ENCODE data around the gene GLOD4.
"Not testable (repeated sequence)": the region's sequence is repeated elsewhere in the genome, so short reads cannot be mapped to it uniquely, and the experiment has no call there.

GLOD4 gene

GRCh38 chr17:781805-782731 is at the start of gene GLOD4, which contains the start of gene MRM3:
Gene GLOD4 (minus strand): TSS chr17:782280. CDS start chr17:782255, 25 bp downstream.
Gene MRM3 (plus strand): TSS chr17:782353. CDS start chr17:782379, 26 bp downstream.
- no peak for TF ChIP-seq CTCF (IDR thresholded peaks at IDR 0.05; ENCODE audit: control insufficient read depth, extremely low read depth, insufficient read depth)
- peak within 1 kb of the TSS; percentile 70 for H3K4me3 ChIP-seq (ENCODE audit: low read depth, low read length)
- DNase-seq (ENCODE audit: low read depth): peak; percentile 52

- DNase-seq (ENCODE audit: low read depth): no peak
Measured at GRCh38 chr17:830950-831349, 48.9 kb upstream of the GLOD4 start.

GRCh38 chr17:830381-830780 is 48.3 kb upstream of the GLOD4 start:
- H3K4me3 ChIP-seq (ENCODE audit: low read depth, low read length): no peak overlapping the region
- TF ChIP-seq CTCF (IDR thresholded peaks at IDR 0.05; ENCODE audit: control insufficient read depth, extremely low read depth, insufficient read depth): no peak
- no peak for DNase-seq (ENCODE audit: low read depth)

More at GRCh38 chr17:830950-831349, 48.9 kb upstream of the GLOD4 start:
- H3K4me3 ChIP-seq (ENCODE audit: low read depth, low read length): no peak overlapping the region
- no peak for TF ChIP-seq CTCF (IDR thresholded peaks at IDR 0.05; ENCODE audit: control insufficient read depth, extremely low read depth, insufficient read depth)

GRCh38 chr17:829614-830013 is 47.5 kb upstream of the GLOD4 start:
- not testable (repeated sequence) for DNase-seq (ENCODE audit: low read depth); H3K4me3 ChIP-seq (ENCODE audit: low read depth, low read length)

- TF ChIP-seq CTCF (IDR thresholded peaks at IDR 0.05; ENCODE audit: control insufficient read depth, extremely low read depth, insufficient read depth): no peak
- DNase-seq (ENCODE audit: low read depth): no peak
Measured at GRCh38 chr17:828761-829160, 46.7 kb upstream of the GLOD4 start.

GRCh38 chr17:826778-827177 is 44.7 kb upstream of the GLOD4 start:
- TF ChIP-seq CTCF (IDR thresholded peaks at IDR 0.05; ENCODE audit: control insufficient read depth, extremely low read depth, insufficient read depth): no peak
- no peak overlapping the region for H3K4me3 ChIP-seq (ENCODE audit: low read depth, low read length)
- DNase-seq (ENCODE audit: low read depth): no peak

More at GRCh38 chr17:828761-829160, 46.7 kb upstream of the GLOD4 start:
- no peak overlapping the region for H3K4me3 ChIP-seq (ENCODE audit: low read depth, low read length)

- H3K4me3 ChIP-seq (ENCODE audit: low read depth, low read length): no peak overlapping the region
- DNase-seq (ENCODE audit: low read depth): no peak
- no peak for TF ChIP-seq CTCF (IDR thresholded peaks at IDR 0.05; ENCODE audit: control insufficient read depth, extremely low read depth, insufficient read depth)
Measured at GRCh38 chr17:825216-825615, 43.1 kb upstream of the GLOD4 start.

All from LNCaP clone FGC (cell line).